HUES64 (cell line): ENCODE data around the gene OR10J1.
"Not testable (repeated sequence)": the region's sequence is repeated elsewhere in the genome, so short reads cannot be mapped to it uniquely, and the experiment has no call there.

ENCODE experiments used
- H3K27ac ChIP-seq: 2 replicates; pipeline ENCODE4 v1.7.0; 2013; ENCODE audit warnings: low read depth, low read length, inconsistent platforms
- H3K27me3 ChIP-seq: 2 replicates; pipeline ENCODE4 v1.6.1; 2013; ENCODE audit warnings: mild to moderate bottlenecking, low read length; ENCODE audit not compliant: insufficient read depth
- H3K36me3 ChIP-seq: 2 replicates; pipeline ENCODE4 v1.6.1; 2013; ENCODE audit warnings: mild to moderate bottlenecking, low read length; ENCODE audit not compliant: insufficient read depth
- H3K4me1 ChIP-seq: 2 replicates; pipeline ENCODE4 v1.6.1; 2013; ENCODE audit warnings: mild to moderate bottlenecking, low read length, moderate library complexity; ENCODE audit not compliant: insufficient read depth
- H3K4me3 ChIP-seq: 2 replicates; pipeline ENCODE4 v1.5.1; 2013; ENCODE audit warnings: mild to moderate bottlenecking, low read length, moderate library complexity
- H3K9ac ChIP-seq: 2 replicates; pipeline ENCODE4 v1.6.1; 2013; ENCODE audit warnings: mild to moderate bottlenecking, low read depth, low read length
- H3K9me3 ChIP-seq: 2 replicates; pipeline ENCODE4 v1.6.1; 2013; ENCODE audit warnings: low read depth, low read length; ENCODE audit not compliant: insufficient read depth
- WGBS: fragments of 150-250, 120-280 bp; methylation state at CpG from one replicate; pipeline ENCODE4 v1.1.7; 2013; ENCODE audit warnings: missing lambda C conversion rate; 5-methylcytosine and 5-hydroxymethylcytosine counted together

The OR10J1 gene

DNA sequence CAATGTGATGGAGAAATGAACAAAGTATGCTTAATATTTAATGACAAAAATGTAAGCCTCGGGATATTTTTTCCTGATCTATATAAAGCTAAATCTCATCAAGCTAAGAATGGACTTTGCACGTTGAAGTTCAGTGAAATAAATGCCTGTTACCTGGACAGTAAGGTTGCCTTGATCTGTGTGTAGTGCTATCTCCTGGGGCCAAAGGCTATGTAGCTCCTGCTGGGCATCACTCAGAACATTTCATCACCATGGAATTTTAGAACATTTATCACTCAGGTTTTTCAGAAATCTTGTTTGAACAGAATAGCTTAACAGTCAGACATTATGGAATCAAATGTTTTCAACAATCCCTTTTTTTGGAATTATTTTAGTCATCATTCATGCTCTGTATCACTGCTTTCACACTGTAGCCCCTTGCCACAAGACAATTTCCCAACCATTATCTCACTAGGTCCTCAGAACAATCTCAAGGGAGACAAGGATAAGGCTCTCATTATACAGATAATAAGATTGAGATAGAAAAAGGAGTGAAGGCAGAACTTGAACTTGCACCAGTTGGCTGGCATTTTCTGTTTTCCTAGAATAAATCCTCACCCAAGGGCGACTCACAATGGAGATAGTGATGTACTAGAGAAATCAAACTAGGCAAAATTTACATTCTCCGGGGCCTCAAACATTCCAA is 3.7 kb downstream of the OR10J1 start:
- no peaks in the 10 kb centered on the region for H3K36me3 ChIP-seq
- H3K4me3 ChIP-seq = no peak overlapping the region
- H3K9ac ChIP-seq = no peak overlapping the region
- WGBS = 59% methylated on average over 4 of the region's 4 CpGs
- no peaks in the 10 kb centered on the region for H3K4me1 ChIP-seq
- peaks cover 11% of the 10 kb centered on the region; the same call in 1 of the 2 replicates for H3K9me3 ChIP-seq
- no peak overlapping the region for H3K27ac ChIP-seq
- H3K27me3 ChIP-seq = no peaks in the 10 kb centered on the region

DNA sequence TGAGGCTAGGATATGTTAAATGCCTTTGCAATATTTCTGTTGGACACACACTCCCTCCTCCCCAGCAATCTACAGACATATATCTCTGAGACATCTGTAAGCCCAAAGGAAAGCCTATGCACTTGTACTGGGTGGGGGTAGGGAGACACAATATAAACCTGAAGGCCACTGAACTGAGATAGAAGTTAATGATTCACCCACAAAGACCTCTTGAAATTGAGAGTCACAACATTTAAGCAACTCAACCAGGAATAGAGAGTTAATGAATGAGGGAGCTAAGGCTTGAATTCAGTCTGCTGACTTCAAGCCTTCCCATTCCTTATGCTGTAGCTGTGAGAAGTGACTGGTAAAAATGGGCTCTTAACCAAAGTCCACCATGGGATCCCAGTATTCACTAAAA is 5.0 kb downstream of the OR10J1 start:
- Histone ChIP-seq H3K9ac (no peak overlapping the region), H3K9me3 (peaks cover 21% of the 10 kb centered on the region), H3K36me3 (no peaks in the 10 kb centered on the region), H3K27ac (no peak overlapping the region), H3K4me1 (no peaks in the 10 kb centered on the region), H3K27me3 (no peaks in the 10 kb centered on the region), H3K4me3 (no peak overlapping the region)

DNA sequence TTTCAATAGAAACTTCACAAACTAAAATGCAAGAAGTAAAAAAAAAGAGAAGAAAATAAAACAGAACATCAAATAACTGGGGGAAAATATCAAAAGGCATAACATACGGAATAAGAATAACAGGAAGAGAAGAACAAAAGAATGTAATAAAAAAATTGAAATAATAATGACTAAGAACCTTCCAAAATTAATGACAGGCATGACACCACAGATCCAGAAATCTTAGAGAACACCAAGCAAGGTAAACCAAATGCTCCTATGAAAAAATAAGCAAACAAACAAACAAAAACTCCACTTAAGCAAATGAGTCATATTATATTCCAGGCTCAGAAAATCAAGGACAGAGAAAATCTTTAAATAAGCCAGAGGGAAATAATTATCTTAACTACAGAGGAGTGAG is 8.7 kb downstream of the OR10J1 start:
- H3K27ac ChIP-seq = no peak overlapping the region
- WGBS = 100% methylated on average over 1 of the region's 1 CpG
- H3K9me3 ChIP-seq = peaks cover 45% of the 10 kb centered on the region
- no peaks in the 10 kb centered on the region for H3K4me1 ChIP-seq
- H3K27me3 ChIP-seq = no peaks in the 10 kb centered on the region
- H3K4me3 ChIP-seq = no peak overlapping the region
- H3K36me3 ChIP-seq = no peaks in the 10 kb centered on the region
- H3K9ac ChIP-seq = no peak overlapping the region

DNA sequence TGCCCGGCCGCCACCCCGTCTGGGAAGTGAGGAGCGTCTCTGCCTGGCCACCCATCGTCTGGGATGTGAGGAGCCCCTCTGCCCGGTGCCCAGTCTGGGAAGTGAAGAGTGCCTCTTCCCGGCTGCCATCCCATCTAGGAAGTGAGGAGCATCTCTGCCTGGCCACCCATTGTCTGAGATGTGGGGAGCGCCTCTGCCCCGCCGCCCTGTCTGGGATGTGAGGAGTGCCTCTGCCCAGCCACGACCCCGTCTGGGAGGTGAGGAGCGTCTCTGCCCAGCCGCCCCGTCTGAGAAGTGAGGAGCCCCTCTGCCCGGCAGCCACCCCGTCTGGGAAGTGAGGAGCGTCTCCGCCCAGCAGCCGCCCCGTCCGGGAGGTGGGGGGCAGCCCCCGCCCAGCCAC is 10.1 kb downstream of the OR10J1 start:
- H3K4me3 ChIP-seq, H3K27me3 ChIP-seq, H3K9ac ChIP-seq, H3K4me1 ChIP-seq, H3K36me3 ChIP-seq, H3K27ac ChIP-seq: not testable (repeated sequence)
- WGBS = 85% methylated on average over 12 of the region's 23 CpGs
- H3K9me3 ChIP-seq = peaks cover 45% of the 10 kb centered on the region

DNA sequence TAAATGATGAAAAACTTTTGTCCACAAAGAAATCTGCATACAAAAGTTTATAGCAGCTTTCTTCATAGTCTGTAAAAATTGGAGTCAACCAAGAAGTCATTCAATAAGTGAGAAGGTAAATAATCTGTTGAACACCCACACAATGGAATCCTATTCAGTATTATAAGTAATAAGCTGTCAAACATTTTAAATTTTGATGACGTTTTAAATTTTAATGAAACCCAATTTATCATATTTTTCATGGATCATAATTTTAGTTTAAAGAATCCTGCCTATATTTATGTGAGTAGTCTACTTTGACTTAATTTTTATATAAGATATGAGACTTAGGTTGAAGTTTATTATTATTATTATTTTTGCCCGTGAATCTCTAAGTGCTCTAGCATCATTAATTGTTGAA is 20.0 kb downstream of the OR10J1 start:
- 100% methylated on average over 1 of the region's 2 CpGs for WGBS
- Histone ChIP-seq H3K9me3 (peaks cover 19% of the 10 kb centered on the region), H3K36me3 (no peaks in the 10 kb centered on the region), H3K27me3 (no peaks in the 10 kb centered on the region), H3K9ac (no peak overlapping the region), H3K27ac (no peak overlapping the region), H3K4me3 (no peak overlapping the region), H3K4me1 (no peaks in the 10 kb centered on the region)

DNA sequence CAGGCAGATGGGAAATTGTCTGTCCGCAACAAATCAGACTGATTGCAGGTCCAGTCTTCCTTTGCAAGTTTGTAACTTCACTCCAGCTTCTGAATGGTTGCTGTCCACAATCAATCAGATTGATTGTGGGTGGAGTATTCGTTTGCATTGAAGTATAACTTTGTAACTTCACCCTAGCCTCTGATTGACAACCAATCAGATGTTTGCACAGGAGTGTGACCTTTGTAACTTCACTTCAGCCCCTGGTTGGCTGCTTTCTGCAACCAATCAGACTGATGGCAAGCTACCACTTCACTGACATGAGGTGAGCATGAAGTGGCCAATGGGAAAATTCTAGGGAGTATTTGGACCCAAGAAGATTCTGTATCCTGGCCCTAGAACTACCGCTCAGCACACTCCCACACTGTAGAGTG is 25.7 kb downstream of the OR10J1 start:
- no peak overlapping the region for H3K4me3 ChIP-seq
- H3K4me1 ChIP-seq = peaks cover 5% of the 10 kb centered on the region; the same call in 1 of the 2 replicates
- WGBS = 90% methylated on average over 3 of the region's 3 CpGs
- H3K9ac ChIP-seq = no peak overlapping the region
- H3K36me3 ChIP-seq = no peaks in the 10 kb centered on the region
- H3K27me3 ChIP-seq = no peaks in the 10 kb centered on the region
- no peak overlapping the region for H3K27ac ChIP-seq
- peaks cover 19% of the 10 kb centered on the region for H3K9me3 ChIP-seq

DNA sequence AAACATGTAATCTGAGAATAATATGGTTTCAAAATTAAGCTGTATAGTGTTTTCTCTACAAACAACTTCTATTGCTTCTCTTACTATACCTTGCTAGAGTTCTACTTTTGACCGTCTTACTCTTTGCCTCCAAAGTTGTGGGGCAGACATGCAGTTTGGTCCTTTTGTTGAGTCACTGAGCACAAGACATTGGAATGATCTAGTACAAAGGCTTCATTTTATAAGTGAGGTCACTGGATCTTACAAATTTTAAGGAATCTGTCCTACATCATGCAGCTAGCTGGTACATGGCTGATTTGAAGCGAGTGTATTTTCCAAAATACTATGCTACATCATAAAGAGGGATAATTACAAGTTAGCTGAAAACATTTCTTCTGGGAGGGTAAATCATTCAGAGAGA is 28.8 kb downstream of the OR10J1 start:
- H3K27me3 ChIP-seq = no peaks in the 10 kb centered on the region
- H3K4me3 ChIP-seq = no peak overlapping the region
- H3K36me3 ChIP-seq = no peaks in the 10 kb centered on the region
- peaks cover 5% of the 10 kb centered on the region; the same call in 1 of the 2 replicates for H3K4me1 ChIP-seq
- WGBS = 94% methylated on average over 1 of the region's 2 CpGs
- no peak overlapping the region for H3K27ac ChIP-seq
- no peaks in the 10 kb centered on the region for H3K9me3 ChIP-seq
- no peak overlapping the region for H3K9ac ChIP-seq

DNA sequence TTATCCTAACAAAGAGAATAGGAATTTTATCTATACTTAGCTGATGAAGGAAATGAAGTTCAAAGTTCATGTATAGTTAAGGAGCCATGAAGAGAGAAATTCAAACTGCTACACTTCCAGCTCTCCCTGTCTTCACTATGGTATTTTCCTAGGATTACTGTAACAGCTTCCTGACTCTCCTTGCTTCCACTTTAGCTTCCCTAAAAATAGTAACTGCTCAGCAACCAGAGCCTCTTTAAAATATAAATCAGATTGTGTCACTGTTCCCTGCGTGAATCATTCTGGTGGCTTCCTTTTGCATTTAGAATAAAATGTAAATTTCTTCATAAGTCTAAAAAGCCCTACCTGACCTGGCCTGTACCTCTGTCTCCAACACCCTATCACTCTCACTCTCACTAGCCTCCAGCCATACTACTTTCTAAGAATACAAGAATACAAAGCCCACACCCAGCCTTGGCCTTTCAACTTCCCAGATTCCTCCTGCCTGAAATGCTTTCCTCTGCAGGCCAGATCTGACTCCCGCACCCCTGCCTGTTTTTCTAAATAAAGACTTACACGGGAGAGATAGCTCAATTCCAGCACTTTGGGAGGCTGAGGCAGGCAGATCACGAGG is 30.5 kb downstream of the OR10J1 start:
- H3K36me3 ChIP-seq = no peaks in the 10 kb centered on the region
- WGBS = 78% methylated on average over 4 of the region's 4 CpGs
- H3K4me1 ChIP-seq = peaks cover 5% of the 10 kb centered on the region; the same call in 1 of the 2 replicates
- no peak overlapping the region for H3K27ac ChIP-seq
- H3K9me3 ChIP-seq = no peaks in the 10 kb centered on the region
- no peak overlapping the region for H3K9ac ChIP-seq
- H3K27me3 ChIP-seq = no peaks in the 10 kb centered on the region
- H3K4me3 ChIP-seq = no peak overlapping the region

DNA sequence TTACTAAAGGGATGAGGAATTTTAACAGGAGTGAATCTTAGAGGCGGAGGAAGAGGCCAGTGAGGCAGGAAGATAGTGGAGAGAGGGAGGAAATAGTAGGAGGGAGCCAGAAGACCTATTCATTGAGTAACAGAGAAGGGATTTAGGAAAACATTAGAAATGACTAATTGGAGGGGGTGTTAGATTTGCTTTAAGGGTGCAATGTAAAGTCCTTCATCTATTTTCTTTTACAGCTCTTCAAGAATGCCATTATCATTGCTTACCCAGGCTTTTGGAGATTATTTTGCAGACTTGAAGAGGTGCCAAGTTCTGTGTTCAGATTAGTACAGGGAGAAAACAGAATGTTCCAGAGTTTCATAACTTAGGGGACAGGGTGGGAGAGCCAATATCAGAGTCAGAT is 33.8 kb downstream of the OR10J1 start:
- no peaks in the 10 kb centered on the region for H3K9me3 ChIP-seq
- no peaks in the 10 kb centered on the region for H3K27me3 ChIP-seq
- no peaks in the 10 kb centered on the region for H3K36me3 ChIP-seq
- no peak overlapping the region for H3K4me3 ChIP-seq
- no peak overlapping the region for H3K9ac ChIP-seq
- peaks cover 5% of the 10 kb centered on the region; the same call in 1 of the 2 replicates for H3K4me1 ChIP-seq
- H3K27ac ChIP-seq = no peak overlapping the region
- 93% methylated on average over 1 of the region's 1 CpG for WGBS

DNA sequence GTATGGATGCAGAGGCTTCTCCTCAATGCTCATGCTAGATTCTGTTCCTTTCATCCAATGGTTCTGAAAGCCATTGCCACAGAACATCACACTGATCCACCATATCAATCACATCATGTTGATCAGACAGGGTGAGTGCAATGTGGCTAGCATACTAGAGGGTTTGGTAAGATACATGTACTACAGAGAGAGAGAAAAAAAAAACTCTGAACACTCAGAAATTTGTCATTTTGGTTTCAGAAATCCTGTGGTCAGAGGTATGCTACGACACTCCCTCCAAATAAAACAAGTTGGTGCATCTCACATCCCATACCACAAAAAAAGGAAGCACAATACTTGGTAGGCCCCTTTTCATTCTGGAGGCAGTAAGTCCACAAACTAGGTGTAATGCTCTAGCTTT is 35.4 kb downstream of the OR10J1 start:
- Histone ChIP-seq H3K9me3 (no peaks in the 10 kb centered on the region), H3K9ac (no peak overlapping the region), H3K36me3 (no peaks in the 10 kb centered on the region), H3K4me1 (0 out of 2 replicates have a peak, but pooled peaks cover 1% of the 10 kb centered on the region), H3K27me3 (no peaks in the 10 kb centered on the region), H3K4me3 (no peak overlapping the region), H3K27ac (no peak overlapping the region)
- WGBS = 86% methylated on average over 1 of the region's 1 CpG

DNA sequence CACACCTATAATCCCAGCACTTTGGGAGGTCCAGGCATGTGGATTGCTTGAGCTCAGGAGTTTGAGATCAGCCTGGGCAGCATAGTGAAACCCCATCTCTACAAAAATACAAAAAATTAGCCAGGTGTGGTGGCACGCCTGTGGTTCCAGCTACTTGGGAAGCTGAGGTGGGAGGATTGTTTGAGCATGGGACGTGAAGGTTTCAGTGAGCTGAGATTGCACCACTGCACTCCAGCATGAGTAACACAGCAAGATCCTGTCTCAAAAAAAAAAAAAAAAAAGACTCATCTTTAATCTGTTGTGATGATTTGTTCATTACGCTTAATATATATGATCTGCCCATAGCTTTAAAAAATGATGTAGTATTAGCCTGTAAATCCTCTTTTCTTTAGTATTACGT is 44.0 kb downstream of the OR10J1 start:
- H3K9ac ChIP-seq = no peak overlapping the region
- H3K36me3 ChIP-seq = no peaks in the 10 kb centered on the region
- H3K9me3 ChIP-seq = no peaks in the 10 kb centered on the region
- no peaks in the 10 kb centered on the region for H3K4me1 ChIP-seq
- no peak overlapping the region for H3K27ac ChIP-seq
- no peaks in the 10 kb centered on the region for H3K27me3 ChIP-seq
- H3K4me3 ChIP-seq = no peak overlapping the region
- WGBS = 100% methylated on average over 3 of the region's 4 CpGs
